T-helper 1 cell treated with Interleukin-12 subunit alpha and Interleukin-12 subunit beta and Interleukin-4 antibody, amounts not matched to agents 30 μg/mL and 1 μg/mL, for 36 hours (primary cell): ENCODE results near the gene IL7R.
"Not testable (repeated sequence)": the region's sequence is repeated elsewhere in the genome, so short reads cannot be mapped to it uniquely, and the experiment has no call there.

Experiments used
- H3K27ac Mint-ChIP-seq: one replicate; pipeline ENCODE4 v1.8.0; 2021; ENCODE audit warnings: mild to moderate bottlenecking, mixed read lengths
- H3K27me3 Mint-ChIP-seq: one replicate; pipeline ENCODE4 v1.8.0; 2021; ENCODE audit warnings: low read depth, mixed read lengths
- H3K36me3 Mint-ChIP-seq: one replicate; pipeline ENCODE4 v1.8.0; 2021; ENCODE audit warnings: low read depth, mixed read lengths
- H3K4me1 Mint-ChIP-seq: one replicate; pipeline ENCODE4 v1.8.0; 2021; ENCODE audit warnings: low read depth, mixed read lengths
- H3K4me3 Mint-ChIP-seq: one replicate; pipeline ENCODE4 v1.8.0; 2021; ENCODE audit warnings: mild to moderate bottlenecking, moderate library complexity, mixed read lengths
- H3K9me3 Mint-ChIP-seq: one replicate; pipeline ENCODE4 v1.8.0; 2021; ENCODE audit warnings: mixed read lengths

IL7R gene

GRCh38 chr5:35877655-35878054 lies 21.0 kb downstream of the IL7R start:
- peak overlapping the region; percentile 71 for H3K27ac Mint-ChIP-seq
- no peak overlapping the region for H3K4me3 Mint-ChIP-seq
- H3K9me3 Mint-ChIP-seq, result no peaks in the 10 kb centered on the region
- H3K27me3 Mint-ChIP-seq, result no peaks in the 10 kb centered on the region
- H3K4me1 Mint-ChIP-seq, result peaks cover 65% of the 10 kb centered on the region
- peaks cover 75% of the 10 kb centered on the region for H3K36me3 Mint-ChIP-seq

- Mint-ChIP-seq H3K27me3 (no peaks in the 10 kb centered on the region), H3K36me3 (peaks cover 76% of the 10 kb centered on the region), H3K9me3 (no peaks in the 10 kb centered on the region), H3K27ac (no peak overlapping the region), H3K4me1 (peaks cover 67% of the 10 kb centered on the region), H3K4me3 (no peak overlapping the region)
Observed at GRCh38 chr5:35878079-35878478, 21.4 kb downstream of the IL7R start.

- Mint-ChIP-seq H3K4me1 (peaks cover 73% of the 10 kb centered on the region), H3K36me3 (peaks cover 74% of the 10 kb centered on the region), H3K4me3 (no peak overlapping the region), H3K27me3 (no peaks in the 10 kb centered on the region), H3K27ac (no peak overlapping the region), H3K9me3 (no peaks in the 10 kb centered on the region)
Observed at GRCh38 chr5:35879096-35879495, 22.4 kb downstream of the IL7R start.

GRCh38 chr5:35879649-35880048 lies 23.0 kb downstream of the IL7R start:
- H3K9me3 Mint-ChIP-seq, result no peaks in the 10 kb centered on the region
- no peak overlapping the region for H3K4me3 Mint-ChIP-seq
- peaks cover 72% of the 10 kb centered on the region for H3K4me1 Mint-ChIP-seq
- no peak overlapping the region for H3K27ac Mint-ChIP-seq
- H3K27me3 Mint-ChIP-seq, result no peaks in the 10 kb centered on the region
- peaks cover 72% of the 10 kb centered on the region for H3K36me3 Mint-ChIP-seq

GRCh38 chr5:35880156-35880555 lies 23.5 kb downstream of the IL7R start:
- Mint-ChIP-seq H3K9me3 (no peaks in the 10 kb centered on the region), H3K36me3 (peaks cover 66% of the 10 kb centered on the region), H3K4me1 (peaks cover 68% of the 10 kb centered on the region), H3K27me3 (no peaks in the 10 kb centered on the region), H3K4me3 (no peak overlapping the region), H3K27ac (peak overlapping the region; percentile 46)

GRCh38 chr5:35881758-35882157 lies 25.1 kb downstream of the IL7R start:
- no peaks in the 10 kb centered on the region for H3K27me3 Mint-ChIP-seq
- no peaks in the 10 kb centered on the region for H3K9me3 Mint-ChIP-seq
- H3K4me1 Mint-ChIP-seq, result peaks cover 57% of the 10 kb centered on the region
- H3K36me3 Mint-ChIP-seq, result peaks cover 50% of the 10 kb centered on the region
- H3K27ac Mint-ChIP-seq, result no peak overlapping the region
- no peak overlapping the region for H3K4me3 Mint-ChIP-seq

GRCh38 chr5:35884191-35884769 lies 27.6 kb downstream of the IL7R start:
- no peaks in the 10 kb centered on the region for H3K9me3 Mint-ChIP-seq
- peak overlapping the region; percentile 73 for H3K27ac Mint-ChIP-seq
- peaks cover 35% of the 10 kb centered on the region for H3K4me1 Mint-ChIP-seq
- H3K4me3 Mint-ChIP-seq, result peak overlapping the region; percentile 50
- H3K36me3 Mint-ChIP-seq, result peaks cover 30% of the 10 kb centered on the region
- H3K27me3 Mint-ChIP-seq, result no peaks in the 10 kb centered on the region

GRCh38 chr5:35884773-35885172 lies 28.1 kb downstream of the IL7R start:
- Mint-ChIP-seq H3K36me3 (peaks cover 25% of the 10 kb centered on the region), H3K9me3 (no peaks in the 10 kb centered on the region), H3K27me3 (no peaks in the 10 kb centered on the region), H3K4me1 (peaks cover 32% of the 10 kb centered on the region), H3K27ac (no peak overlapping the region), H3K4me3 (no peak overlapping the region)

GRCh38 chr5:35886381-35886780 lies 29.7 kb downstream of the IL7R start:
- Mint-ChIP-seq H3K4me3 (no peak overlapping the region), H3K4me1 (peaks cover 25% of the 10 kb centered on the region), H3K36me3 (peaks cover 21% of the 10 kb centered on the region), H3K27me3 (no peaks in the 10 kb centered on the region), H3K27ac (no peak overlapping the region), H3K9me3 (no peaks in the 10 kb centered on the region)

- Mint-ChIP-seq H3K4me3 (no peak overlapping the region), H3K27me3 (no peaks in the 10 kb centered on the region), H3K9me3 (no peaks in the 10 kb centered on the region), H3K27ac (no peak overlapping the region), H3K4me1 (peaks cover 18% of the 10 kb centered on the region), H3K36me3 (peaks cover 19% of the 10 kb centered on the region)
Observed at GRCh38 chr5:35887321-35888100, 30.8 kb downstream of the IL7R start.

GRCh38 chr5:35890021-35891020 lies 33.6 kb downstream of the IL7R start:
- H3K4me3 Mint-ChIP-seq, result no peak overlapping the region
- peaks cover 4% of the 10 kb centered on the region for H3K36me3 Mint-ChIP-seq
- H3K27me3 Mint-ChIP-seq, result peaks cover under 1% of the 10 kb centered on the region
- no peaks in the 10 kb centered on the region for H3K4me1 Mint-ChIP-seq
- no peak overlapping the region for H3K27ac Mint-ChIP-seq
- H3K9me3 Mint-ChIP-seq, result no peaks in the 10 kb centered on the region

GRCh38 chr5:35892799-35893198 lies 36.1 kb downstream of the IL7R start:
- not testable (repeated sequence) for H3K27ac Mint-ChIP-seq, H3K9me3 Mint-ChIP-seq, H3K4me1 Mint-ChIP-seq, H3K27me3 Mint-ChIP-seq, H3K36me3 Mint-ChIP-seq, H3K4me3 Mint-ChIP-seq

GRCh38 chr5:35894131-35894530 lies 37.4 kb downstream of the IL7R start:
- Mint-ChIP-seq H3K9me3 (no peaks in the 10 kb centered on the region), H3K36me3 (peaks cover 4% of the 10 kb centered on the region), H3K4me3 (no peak overlapping the region), H3K27ac (no peak overlapping the region), H3K27me3 (peaks cover 7% of the 10 kb centered on the region), H3K4me1 (peaks cover 5% of the 10 kb centered on the region)

GRCh38 chr5:35898952-35899660 lies 42.4 kb downstream of the IL7R start:
- Mint-ChIP-seq H3K4me1 (peaks cover 51% of the 10 kb centered on the region), H3K27ac (no peak overlapping the region), H3K36me3 (peaks cover 1% of the 10 kb centered on the region), H3K9me3 (no peaks in the 10 kb centered on the region), H3K27me3 (peaks cover 7% of the 10 kb centered on the region), H3K4me3 (no peak overlapping the region)
